NCI-H2107 treated with DMSO at 0.1 percent for 48 hours (cell line): ENCODE data around the gene TRABD.

Source experiments
- DNase-seq: peaks from one replicate; lab custom pipeline; 2025; ENCODE audit not compliant: unreplicated experiment; lab: John Stamatoyannopoulos, UW

Gene TRABD

GRCh38 chr22:50186761-50187523 lies 1.2 kb downstream of the TRABD start:
- no peak for DNase-seq

GRCh38 chr22:50188356-50188755 lies 2.6 kb downstream of the TRABD start:
- no peak for DNase-seq

- no peak for DNase-seq
These were observed 3.6 kb downstream of the TRABD start for GRCh38 chr22:50189184-50189848.

DNA sequence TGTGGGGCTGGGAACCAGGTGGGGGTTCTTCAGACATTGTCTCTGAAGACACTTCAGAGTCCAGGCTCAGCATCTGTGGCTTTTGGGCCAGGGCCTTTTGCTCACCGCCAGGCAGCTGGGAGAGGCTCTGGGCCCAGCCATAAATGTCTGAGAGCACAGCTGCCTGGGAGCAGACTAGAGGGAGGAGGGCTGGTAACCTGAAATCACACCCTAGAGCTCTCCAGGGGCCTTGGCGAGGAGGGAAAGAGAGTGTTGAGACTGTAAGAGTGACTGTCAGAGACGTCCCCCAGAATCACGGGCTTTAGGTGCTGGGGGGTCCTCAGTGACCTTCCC lies 4.1 kb downstream of the TRABD start:
- no peak for DNase-seq

DNA sequence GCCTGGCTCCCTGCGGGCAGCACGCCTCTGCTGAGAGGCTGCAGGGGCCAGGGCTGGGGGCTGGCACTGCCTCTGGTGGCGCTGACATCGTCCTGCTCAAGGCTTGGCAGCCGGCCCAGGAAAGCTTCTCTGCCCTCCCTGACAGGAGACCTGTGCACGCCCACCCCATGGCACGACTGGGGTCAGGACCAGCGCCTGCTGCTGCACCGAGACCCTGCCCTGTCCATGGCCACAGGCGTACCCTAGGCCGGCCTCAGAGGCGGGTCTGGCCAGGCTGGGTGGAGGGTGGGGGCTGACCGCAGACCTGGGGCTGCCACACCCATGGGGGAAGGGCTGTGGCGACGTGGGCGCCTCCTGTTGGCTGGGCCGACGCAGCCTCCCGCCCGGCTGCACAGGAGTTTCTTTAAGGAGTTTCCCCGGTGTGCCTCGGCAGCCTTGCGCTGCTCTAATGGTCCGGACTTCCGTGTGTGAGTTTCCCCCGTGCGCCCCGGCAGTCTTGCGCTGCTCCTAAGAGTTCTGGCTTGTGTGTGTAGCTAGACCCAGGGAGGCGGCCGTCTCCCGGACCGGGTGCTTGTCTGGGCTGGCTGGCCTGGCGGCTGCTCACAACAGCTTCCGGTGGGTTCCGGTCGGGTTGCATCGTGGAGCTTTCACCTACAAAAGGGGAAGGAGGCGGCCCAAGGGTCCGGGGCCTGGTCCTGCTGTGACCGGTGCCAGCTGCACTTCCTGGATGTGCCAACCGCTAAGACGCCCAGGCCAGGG lies 4.6 kb downstream of the TRABD start:
- DNase-seq, result no peak

DNA sequence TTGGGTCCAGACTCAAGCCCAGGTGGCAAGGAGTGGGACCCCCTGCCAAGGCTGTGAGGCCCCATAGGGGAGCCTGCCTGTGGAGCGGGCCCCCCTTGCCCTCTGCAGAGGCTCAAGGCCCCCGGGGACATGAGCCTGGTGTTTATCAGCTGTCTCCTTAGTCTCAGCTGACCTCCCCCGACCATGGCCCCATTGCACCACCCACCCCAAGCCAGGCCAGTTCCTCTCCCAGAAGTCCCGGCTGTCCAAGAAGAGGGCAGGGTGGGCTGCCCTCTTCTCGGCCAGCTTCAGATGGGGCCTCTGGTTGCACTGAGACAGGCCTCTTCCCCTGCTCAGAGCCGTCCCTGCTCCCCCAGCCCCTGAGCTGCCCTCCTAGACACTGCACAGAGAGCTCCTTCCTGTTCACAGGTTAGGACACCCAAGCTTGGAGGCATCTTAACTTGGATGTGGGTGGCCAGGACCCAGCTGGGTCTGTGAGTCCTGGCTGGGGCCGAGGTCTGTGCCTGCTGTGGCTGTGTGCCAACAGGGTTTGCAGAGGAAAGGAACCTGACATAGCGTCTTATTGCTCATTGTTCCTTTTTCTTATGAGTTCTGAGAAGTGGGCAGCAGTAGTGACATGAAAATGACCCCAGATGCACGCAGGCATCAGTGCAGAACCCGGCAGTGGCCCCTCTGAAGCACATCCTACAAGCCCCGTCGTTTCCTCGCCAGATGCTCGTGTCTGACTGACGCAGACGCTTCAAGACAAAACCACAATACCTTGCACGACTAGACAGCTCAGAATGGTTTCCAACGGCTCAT lies 5.4 kb downstream of the TRABD start:
- DNase-seq, result no peak

DNA sequence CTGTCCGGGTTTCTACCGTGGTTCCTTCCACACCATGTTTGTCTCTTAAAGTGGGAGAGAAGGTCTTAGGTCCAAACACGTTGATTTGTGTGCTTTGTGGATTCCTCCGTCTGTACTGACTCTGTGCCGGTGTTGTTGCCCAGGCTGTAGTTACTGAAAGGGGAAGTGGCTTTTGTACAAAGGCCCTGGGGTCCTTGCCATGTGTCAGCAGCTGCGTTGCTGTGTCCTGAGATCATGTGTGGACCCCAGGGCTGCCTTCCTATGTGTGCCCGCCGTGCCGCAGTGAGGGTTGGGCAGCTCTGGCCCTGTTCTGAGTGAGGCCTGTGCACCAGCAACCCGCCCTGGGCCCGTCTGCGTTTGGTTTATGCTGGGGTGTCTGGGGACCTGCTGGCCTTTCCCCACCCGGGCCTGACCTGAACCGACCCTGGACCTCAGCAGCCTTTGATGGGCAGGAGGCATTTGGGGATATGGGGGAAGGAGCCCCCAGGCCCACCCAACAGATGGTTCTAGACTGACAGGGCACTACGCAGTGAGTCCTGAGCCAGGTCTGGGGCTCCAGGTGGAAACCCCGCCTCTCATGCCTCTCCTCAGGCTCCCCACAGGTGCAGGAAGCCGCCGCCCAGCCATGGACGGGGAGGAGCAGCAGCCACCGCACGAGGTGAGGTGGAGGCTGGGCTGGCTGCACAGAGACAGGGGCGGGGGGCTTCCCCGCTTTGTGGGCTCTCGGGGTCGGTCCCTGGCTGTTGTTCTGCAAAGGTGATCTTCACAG lies 6.9 kb downstream of the TRABD start:
- DNase-seq, result no peak

DNA sequence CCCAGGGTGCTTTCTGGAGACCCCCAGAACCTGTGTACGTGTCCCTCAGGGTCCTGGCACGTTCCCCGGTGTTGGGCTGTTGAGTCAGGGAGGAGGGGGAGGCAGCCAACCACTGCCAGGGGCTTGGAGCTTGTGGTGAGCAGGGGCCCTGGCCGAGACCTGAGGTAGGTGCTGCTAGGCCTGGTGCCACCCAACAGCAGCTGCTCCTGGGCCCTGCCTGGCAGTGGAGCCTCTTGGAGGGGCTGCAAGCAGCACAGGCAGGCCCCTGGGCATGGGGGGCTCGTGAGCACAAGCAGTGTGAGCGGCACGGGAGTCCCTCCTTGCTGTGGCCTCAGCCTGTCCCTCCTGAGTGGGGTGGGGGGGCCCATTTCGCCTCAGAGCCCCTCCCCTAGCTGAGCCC lies 7.9 kb downstream of the TRABD start:
- DNase-seq, result no peak

DNA sequence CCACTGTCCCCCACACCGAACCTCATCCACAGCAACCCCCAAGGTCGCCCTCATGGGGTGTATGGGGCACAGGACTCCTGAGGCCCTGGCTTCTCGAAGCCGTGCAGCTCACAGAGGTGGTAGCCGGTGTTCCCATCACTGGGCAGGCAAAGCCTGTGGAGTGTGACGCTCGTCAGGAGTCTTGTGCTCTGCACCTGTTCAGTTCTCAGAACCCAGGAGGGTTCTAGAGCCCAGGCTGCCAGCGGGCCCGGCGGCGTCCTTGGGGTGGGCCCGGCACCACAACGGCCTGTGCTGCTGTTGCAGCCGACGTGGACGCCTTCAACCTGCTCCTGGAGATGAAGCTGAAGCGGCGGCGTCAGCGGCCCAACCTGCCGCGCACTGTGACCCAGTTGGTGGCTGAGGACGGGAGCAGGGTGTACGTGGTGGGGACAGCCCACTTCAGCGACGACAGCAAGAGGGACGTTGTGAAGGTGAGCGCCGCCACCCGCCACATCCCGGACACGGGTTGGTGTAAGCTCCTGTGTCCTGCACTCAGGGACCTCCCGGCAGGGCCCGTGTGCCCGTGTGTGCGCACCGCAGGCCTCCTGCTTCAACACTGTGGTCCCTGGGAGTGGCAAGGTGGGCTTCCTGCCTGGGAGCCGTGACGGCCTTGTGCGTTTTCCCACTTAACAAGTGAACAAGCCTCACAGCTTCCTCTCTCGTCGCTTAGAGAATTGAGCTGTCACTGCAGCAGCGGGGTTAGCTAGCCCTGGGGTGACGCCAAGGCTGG lies 8.5 kb downstream of the TRABD start:
- DNase-seq, result no peak

GRCh38 chr22:50196256-50196655 lies 10.5 kb downstream of the TRABD start:
- DNase-seq, result no peak

- no peak for DNase-seq
These were observed 11.5 kb downstream of the TRABD start for GRCh38 chr22:50197000-50197800.

DNA sequence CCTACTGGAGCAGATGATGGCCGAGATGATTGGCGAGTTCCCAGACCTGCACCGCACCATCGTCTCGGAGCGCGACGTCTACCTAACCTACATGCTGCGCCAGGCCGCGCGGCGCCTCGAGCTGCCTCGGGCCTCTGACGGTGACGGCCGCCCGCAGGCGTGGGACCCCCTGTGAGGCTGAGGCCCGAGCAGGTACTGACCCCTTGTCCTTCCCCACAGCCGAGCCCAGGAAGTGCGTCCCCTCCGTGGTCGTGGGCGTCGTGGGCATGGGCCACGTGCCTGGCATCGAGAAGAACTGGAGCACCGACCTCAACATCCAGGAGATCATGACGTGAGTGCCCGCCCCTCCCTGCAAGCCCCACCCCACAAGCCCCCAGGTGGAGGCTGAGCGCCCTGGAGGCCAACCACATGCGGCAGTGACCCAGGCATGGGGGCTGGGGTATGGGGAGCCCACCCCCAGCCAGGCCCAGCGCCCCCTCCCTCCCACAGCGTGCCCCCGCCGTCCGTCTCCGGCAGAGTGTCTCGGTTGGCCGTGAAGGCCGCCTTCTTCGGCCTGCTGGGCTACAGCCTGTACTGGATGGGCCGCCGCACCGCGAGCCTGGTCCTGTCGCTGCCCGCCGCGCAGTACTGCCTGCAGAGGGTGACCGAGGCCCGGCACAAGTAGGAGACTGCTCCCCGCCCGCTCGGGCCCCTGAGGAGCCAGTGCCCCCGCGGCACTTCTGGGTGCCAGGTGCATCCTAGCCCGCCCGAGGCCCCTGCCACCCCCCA lies 12.3 kb downstream of the TRABD start:
- no peak for DNase-seq

- DNase-seq, result no peak
These were observed 12.9 kb downstream of the TRABD start for GRCh38 chr22:50198624-50199017.

GRCh38 chr22:50199251-50199721 lies 13.6 kb downstream of the TRABD start:
- no peak for DNase-seq

DNA sequence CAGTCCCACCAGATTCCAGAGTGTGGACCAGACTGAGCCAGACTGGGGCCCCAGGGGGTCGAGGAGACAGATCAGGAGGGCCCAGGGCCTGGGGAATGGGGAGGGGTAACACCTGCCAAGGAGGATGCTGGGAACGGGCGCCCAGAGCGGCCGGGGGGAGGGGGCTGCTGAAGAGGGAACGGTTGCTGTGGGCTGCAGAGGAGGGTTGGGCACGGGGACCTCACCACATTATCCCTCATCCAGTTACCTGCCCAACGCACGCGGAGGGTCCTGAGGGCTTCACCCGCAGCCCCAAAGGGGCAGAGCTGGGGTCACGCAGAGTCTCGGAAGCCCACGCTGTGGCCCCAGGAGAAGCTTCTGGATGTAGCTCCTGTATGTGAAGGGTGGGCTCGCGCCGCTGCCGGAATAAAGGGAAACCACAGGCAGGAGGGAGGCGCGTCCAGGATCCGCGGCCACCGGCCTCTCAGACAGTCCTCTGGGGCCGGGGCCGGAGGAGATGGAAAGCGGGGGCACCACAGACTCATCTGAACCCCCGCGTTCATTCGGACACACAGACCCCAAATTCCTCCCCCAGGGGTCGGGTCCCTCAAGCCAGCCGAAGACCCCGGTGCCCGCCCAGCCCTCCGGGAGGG lies 14.2 kb downstream of the TRABD start:
- DNase-seq, result no peak

GRCh38 chr22:50200461-50201190 lies 14.9 kb downstream of the TRABD start, which contains the start of gene SELENOO:
SELENOO (plus strand) TSS chr22:50201011; CDS start chr22:50201037, 26 bp downstream.
- DNase-seq, result peak; percentile 40
